ENCODE data around the gene OR2Z1.
"Not testable (repeated sequence)": the region's sequence is repeated elsewhere in the genome, so short reads cannot be mapped to it uniquely, and the experiment has no call there.

Gene OR2Z1

GRCh38 chr19:8731428-8732169 lies 10.2 kb downstream of the OR2Z1 start:
- Histone ChIP-seq H3F3A (ENCODE audit: control insufficient read depth, insufficient read depth) (no peaks in the 10 kb centered on the region), H3K4me3 (ENCODE audit: low read length) (no peak overlapping the region), H3K4me2 (ENCODE audit: low read length) (no peak overlapping the region), H3K27ac (ENCODE audit: low read depth, low read length) (no peak overlapping the region), H4K20me1 (ENCODE audit: control insufficient read depth, insufficient read depth, low read depth, low read length) (no peaks in the 10 kb centered on the region), H3K27me3 (ENCODE audit: control insufficient read depth, low read length) (no peaks in the 10 kb centered on the region), H3K9me3 (ENCODE audit: control insufficient read depth, insufficient read depth, low read length) (no peaks in the 10 kb centered on the region), H3K36me3 (ENCODE audit: control insufficient read depth, low read length) (no peaks in the 10 kb centered on the region), H3K9me2 (replicated peaks; ENCODE audit: control insufficient read depth, low read length) (no peaks in the 10 kb centered on the region), H3K79me2 (ENCODE audit: control insufficient read depth, low read length) (no peaks in the 10 kb centered on the region), H3K4me1 (ENCODE audit: control insufficient read depth, low read length) (no peaks in the 10 kb centered on the region)
- TF ChIP-seq, protein P1, sequence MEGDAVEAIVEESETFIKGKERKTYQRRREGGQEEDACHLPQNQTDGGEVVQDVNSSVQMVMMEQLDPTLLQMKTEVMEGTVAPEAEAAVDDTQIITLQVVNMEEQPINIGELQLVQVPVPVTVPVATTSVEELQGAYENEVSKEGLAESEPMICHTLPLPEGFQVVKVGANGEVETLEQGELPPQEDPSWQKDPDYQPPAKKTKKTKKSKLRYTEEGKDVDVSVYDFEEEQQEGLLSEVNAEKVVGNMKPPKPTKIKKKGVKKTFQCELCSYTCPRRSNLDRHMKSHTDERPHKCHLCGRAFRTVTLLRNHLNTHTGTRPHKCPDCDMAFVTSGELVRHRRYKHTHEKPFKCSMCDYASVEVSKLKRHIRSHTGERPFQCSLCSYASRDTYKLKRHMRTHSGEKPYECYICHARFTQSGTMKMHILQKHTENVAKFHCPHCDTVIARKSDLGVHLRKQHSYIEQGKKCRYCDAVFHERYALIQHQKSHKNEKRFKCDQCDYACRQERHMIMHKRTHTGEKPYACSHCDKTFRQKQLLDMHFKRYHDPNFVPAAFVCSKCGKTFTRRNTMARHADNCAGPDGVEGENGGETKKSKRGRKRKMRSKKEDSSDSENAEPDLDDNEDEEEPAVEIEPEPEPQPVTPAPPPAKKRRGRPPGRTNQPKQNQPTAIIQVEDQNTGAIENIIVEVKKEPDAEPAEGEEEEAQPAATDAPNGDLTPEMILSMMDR (IDR thresholded peaks at IDR 0.05; ENCODE audit: low read depth, low read length, poor library complexity, severe bottlenecking), result no peak
- no peak for TF ChIP-seq EZH2phosphoT487 (IDR thresholded peaks at IDR 0.05; ENCODE audit: borderline replicate concordance, low read length)

DNA sequence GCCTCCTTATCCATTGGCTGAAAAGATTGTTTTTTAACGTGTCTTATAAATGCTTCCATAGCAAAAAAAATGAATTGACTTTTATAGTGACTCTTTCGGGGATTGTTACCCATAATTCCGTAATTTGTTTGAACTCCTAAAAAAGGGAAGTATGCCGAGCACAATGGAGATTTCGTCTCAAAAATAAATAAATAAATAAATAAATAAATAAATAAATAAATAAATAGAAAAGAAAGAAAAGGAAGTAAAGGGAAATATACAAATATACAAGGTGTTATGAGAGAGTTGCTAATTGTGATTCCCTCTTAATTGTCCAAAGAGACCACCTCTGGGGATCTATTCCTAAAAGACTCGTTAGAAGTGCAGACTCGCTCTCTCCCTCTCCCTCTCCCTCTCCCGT lies 16.9 kb downstream of the OR2Z1 start:
- Histone ChIP-seq H4K20me1 (ENCODE audit: control insufficient read depth, insufficient read depth, low read depth, low read length) (no peaks in the 10 kb centered on the region), H3F3A (ENCODE audit: control insufficient read depth, insufficient read depth) (no peaks in the 10 kb centered on the region), H3K27ac (ENCODE audit: low read depth, low read length) (no peak overlapping the region), H3K4me1 (ENCODE audit: control insufficient read depth, low read length) (no peaks in the 10 kb centered on the region), H3K36me3 (ENCODE audit: control insufficient read depth, low read length) (no peaks in the 10 kb centered on the region), H3K27me3 (ENCODE audit: control insufficient read depth, low read length) (no peaks in the 10 kb centered on the region), H3K4me2 (ENCODE audit: low read length) (no peak overlapping the region), H3K79me2 (ENCODE audit: control insufficient read depth, low read length) (no peaks in the 10 kb centered on the region), H3K9me2 (replicated peaks; ENCODE audit: control insufficient read depth, low read length) (no peaks in the 10 kb centered on the region), H3K4me3 (ENCODE audit: low read length) (no peak overlapping the region), H3K9me3 (ENCODE audit: control insufficient read depth, insufficient read depth, low read length) (no peaks in the 10 kb centered on the region)
- TF ChIP-seq, protein P1 (IDR thresholded peaks at IDR 0.05; ENCODE audit: low read depth, low read length, poor library complexity, severe bottlenecking), result no peak
- no peak for TF ChIP-seq EZH2phosphoT487 (IDR thresholded peaks at IDR 0.05; ENCODE audit: borderline replicate concordance, low read length)

DNA sequence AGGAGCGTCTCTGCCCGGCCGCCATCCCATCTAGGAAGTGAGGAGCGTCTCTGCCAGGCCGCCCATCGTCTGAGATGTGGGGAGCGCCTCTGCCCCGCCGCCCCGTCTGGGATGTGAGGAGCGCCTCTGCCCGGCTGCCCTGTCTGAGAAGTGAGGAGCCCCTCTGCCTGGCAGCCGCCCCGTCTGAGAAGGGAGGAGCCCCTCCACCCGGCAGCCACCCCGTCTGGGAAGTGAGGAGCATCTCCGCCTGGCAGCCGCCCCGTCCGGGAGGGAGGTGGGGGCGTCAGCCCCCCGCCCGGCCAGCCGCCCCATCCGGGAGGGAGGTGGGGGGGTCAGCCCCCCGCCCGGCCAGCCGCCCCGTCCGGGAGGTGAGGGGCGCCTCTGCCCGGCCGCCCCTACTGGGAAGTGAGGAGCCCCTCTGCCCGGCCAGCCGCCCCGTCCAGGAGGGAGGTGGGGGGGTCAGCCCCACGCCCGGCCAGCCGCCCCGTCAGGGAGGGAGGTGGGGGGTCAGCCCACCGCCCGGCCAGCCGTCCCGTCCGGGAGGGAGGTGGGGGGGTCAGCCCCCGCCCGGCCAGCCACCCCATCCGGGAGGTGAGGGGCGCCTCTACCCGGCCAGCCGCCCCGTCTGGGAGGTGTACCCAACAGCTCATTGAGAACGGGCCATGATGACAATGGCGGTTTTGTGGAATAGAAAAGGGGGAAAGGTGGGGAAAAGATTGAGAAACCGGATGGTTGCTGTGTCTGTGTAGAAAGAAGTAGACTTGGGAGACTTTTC lies 18.0 kb downstream of the OR2Z1 start:
- not testable (repeated sequence) for H3K27me3 ChIP-seq (ENCODE audit: control insufficient read depth, low read length); H3K9me2 ChIP-seq (replicated peaks; ENCODE audit: control insufficient read depth, low read length); H3F3A ChIP-seq (ENCODE audit: control insufficient read depth, insufficient read depth); H3K79me2 ChIP-seq (ENCODE audit: control insufficient read depth, low read length); H3K4me1 ChIP-seq (ENCODE audit: control insufficient read depth, low read length); H3K27ac ChIP-seq (ENCODE audit: low read depth, low read length); H3K36me3 ChIP-seq (ENCODE audit: control insufficient read depth, low read length); H3K4me2 ChIP-seq (ENCODE audit: low read length); H3K9me3 ChIP-seq (ENCODE audit: control insufficient read depth, insufficient read depth, low read length); H4K20me1 ChIP-seq (ENCODE audit: control insufficient read depth, insufficient read depth, low read depth, low read length); H3K4me3 ChIP-seq (ENCODE audit: low read length)

DNA sequence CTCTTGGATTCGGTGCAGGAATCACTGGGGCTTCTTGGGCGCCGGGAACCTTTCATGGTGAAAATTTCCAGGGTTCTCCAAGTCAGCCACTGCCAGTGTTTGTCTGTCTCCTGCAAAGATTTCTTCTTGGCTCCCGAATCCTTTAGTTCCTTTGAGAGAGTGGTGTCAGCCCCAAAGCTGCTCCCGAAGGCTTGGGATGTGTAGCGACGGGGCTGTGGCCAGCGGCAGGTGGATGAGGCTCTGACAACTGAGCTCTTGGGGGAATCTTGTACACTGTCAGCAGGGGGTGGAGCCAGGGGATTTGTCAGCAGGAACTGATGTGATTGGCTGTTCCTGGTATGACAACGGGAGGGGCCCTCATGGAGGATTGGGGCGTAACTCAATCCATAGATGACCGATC lies 45.8 kb downstream of the OR2Z1 start:
- not testable (repeated sequence) for H3K36me3 ChIP-seq (ENCODE audit: control insufficient read depth, low read length); H3F3A ChIP-seq (ENCODE audit: control insufficient read depth, insufficient read depth); H3K4me1 ChIP-seq (ENCODE audit: control insufficient read depth, low read length); H3K9me3 ChIP-seq (ENCODE audit: control insufficient read depth, insufficient read depth, low read length); H3K27ac ChIP-seq (ENCODE audit: low read depth, low read length); H3K79me2 ChIP-seq (ENCODE audit: control insufficient read depth, low read length); H3K4me3 ChIP-seq (ENCODE audit: low read length); H3K4me2 ChIP-seq (ENCODE audit: low read length); H3K27me3 ChIP-seq (ENCODE audit: control insufficient read depth, low read length); H4K20me1 ChIP-seq (ENCODE audit: control insufficient read depth, insufficient read depth, low read depth, low read length); H3K9me2 ChIP-seq (replicated peaks; ENCODE audit: control insufficient read depth, low read length)

DNA sequence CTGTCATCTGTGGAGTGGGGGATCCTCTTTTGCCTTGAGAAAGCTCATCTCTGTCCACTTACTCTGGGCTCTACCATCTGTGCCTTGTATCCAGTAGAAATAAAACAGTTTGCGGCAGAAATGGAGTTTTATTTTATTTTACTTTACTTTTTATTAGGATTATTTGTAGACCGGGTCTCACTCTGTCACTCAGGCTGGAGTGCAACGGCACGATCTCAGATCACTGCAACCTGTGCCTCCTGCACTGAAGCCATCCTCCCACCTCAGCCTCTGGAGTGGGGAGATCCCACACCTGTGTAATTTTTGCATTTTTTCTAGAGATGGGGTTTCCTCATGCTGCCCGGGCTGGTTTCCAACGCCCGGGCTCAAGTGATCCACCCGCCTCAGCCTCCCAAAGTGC lies 47.8 kb downstream of the OR2Z1 start:
- H3K79me2 ChIP-seq (ENCODE audit: control insufficient read depth, low read length); H4K20me1 ChIP-seq (ENCODE audit: control insufficient read depth, insufficient read depth, low read depth, low read length); H3K4me3 ChIP-seq (ENCODE audit: low read length); H3K4me2 ChIP-seq (ENCODE audit: low read length); H3K9me2 ChIP-seq (replicated peaks; ENCODE audit: control insufficient read depth, low read length); H3K9me3 ChIP-seq (ENCODE audit: control insufficient read depth, insufficient read depth, low read length); H3K4me1 ChIP-seq (ENCODE audit: control insufficient read depth, low read length); H3F3A ChIP-seq (ENCODE audit: control insufficient read depth, insufficient read depth); H3K36me3 ChIP-seq (ENCODE audit: control insufficient read depth, low read length); H3K27me3 ChIP-seq (ENCODE audit: control insufficient read depth, low read length); H3K27ac ChIP-seq (ENCODE audit: low read depth, low read length): not testable (repeated sequence)

DNA sequence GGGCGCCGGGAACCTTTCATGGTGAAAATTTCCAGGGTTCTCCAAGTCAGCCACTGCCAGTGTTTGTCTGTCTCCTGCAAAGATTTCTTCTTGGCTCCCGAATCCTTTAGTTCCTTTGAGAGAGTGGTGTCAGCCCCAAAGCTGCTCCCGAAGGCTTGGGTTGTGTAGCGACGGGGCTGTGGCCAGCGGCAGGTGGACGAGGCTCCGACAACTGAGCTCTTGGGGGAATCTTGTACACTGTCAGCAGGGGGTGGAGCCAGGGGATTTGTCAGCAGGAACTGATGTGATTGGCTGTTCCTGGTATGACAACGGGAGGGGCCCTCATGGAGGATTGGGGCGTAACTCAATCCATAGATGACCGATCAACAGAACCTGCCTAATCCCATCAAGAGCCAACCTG lies 52.2 kb downstream of the OR2Z1 start:
- H3K79me2 ChIP-seq (ENCODE audit: control insufficient read depth, low read length); H3K4me1 ChIP-seq (ENCODE audit: control insufficient read depth, low read length); H4K20me1 ChIP-seq (ENCODE audit: control insufficient read depth, insufficient read depth, low read depth, low read length); H3F3A ChIP-seq (ENCODE audit: control insufficient read depth, insufficient read depth); H3K9me3 ChIP-seq (ENCODE audit: control insufficient read depth, insufficient read depth, low read length); H3K36me3 ChIP-seq (ENCODE audit: control insufficient read depth, low read length); H3K4me2 ChIP-seq (ENCODE audit: low read length); H3K4me3 ChIP-seq (ENCODE audit: low read length); H3K9me2 ChIP-seq (replicated peaks; ENCODE audit: control insufficient read depth, low read length); H3K27ac ChIP-seq (ENCODE audit: low read depth, low read length); H3K27me3 ChIP-seq (ENCODE audit: control insufficient read depth, low read length): not testable (repeated sequence)
